K562 (cell line): Measurements from ENCODE around the gene OR2V2. TPM values are rescaled to one million over a fixed set of nuclear protein-coding genes. Genes with fewer than 3 reads are reported as not detected.

Experiments used
- ATF4 ChIP-seq: fragments of 450-650 bp; formaldehyde crosslinking; IDR thresholded peaks from 2 replicates; pipeline ENCODE4 v1.4.0; 2022; ENCODE audit warnings: mild to moderate bottlenecking, moderate library complexity
- E2F8 ChIP-seq: fragments of 450-650 bp; IDR thresholded peaks from 2 replicates; pipeline ENCODE4 v1.7.1; 2018; ENCODE audit warnings: mild to moderate bottlenecking, low read depth; ENCODE audit not compliant: partially characterized antibody
- ETV1 ChIP-seq: fragments of 450-650 bp; conservative IDR thresholded peaks from 2 replicates; pipeline ENCODE4 v1.6.1; 2016; ENCODE audit warnings: missing genetic modification characterization, control low read depth, low read depth, missing compliant biosample characterization
- MYC ChIP-seq, 2 experiments: fragments of 250-450 bp in 1 of 2; sonication (Bioruptor Pico) in 1 of 2; IDR thresholded peaks; 2 replicates each; pipeline versions ENCODE4 v1.5.1 to v1.6.1; 2012 to 2021; ENCODE audit warnings: low read depth in 2 of 2, borderline replicate concordance in 1 of 2, improper control_type of control experiment in 1 of 2, low read length in 1 of 2, mild to moderate bottlenecking in 1 of 2, moderate library complexity in 1 of 2
- STAT6 ChIP-seq: sonication (generic); formaldehyde crosslinking; IDR thresholded peaks from 2 replicates; pipeline ENCODE4 v1.8.1; 2023; ENCODE audit warnings: mild to moderate bottlenecking, missing genetic modification reagents
- TCF15 ChIP-seq: fragments of 250-450 bp; sonication (Bioruptor Pico); IDR thresholded peaks from 2 replicates; pipeline ENCODE4 v1.8.0; 2022; ENCODE audit warnings: moderate library complexity, mild to moderate bottlenecking, inconsistent platforms
- TSC22D4 ChIP-seq: fragments of 450-650 bp; IDR thresholded peaks from 2 replicates; pipeline ENCODE4 v1.6.1; 2016; ENCODE audit warnings: missing genetic modification characterization, missing biosample characterization, control low read depth
- ZFP91 ChIP-seq: sonication (generic); formaldehyde crosslinking; IDR thresholded peaks from 2 replicates; pipeline ENCODE4 v1.8.0; 2022; ENCODE audit warnings: mild to moderate bottlenecking, missing genetic modification reagents
- ZNF280A ChIP-seq: fragments of 450-650 bp; IDR thresholded peaks from 2 replicates; pipeline ENCODE4 v1.6.1; 2018; ENCODE audit warnings: mild to moderate bottlenecking, low read depth; ENCODE audit not compliant: partially characterized antibody
- polyA plus RNA-seq, 8 experiments: library from polyadenylated mRNA; depleted of rRNA in 4 of 8; stranded (reverse) in 5 of 8; unstranded in 3 of 8; fragments of >200 nt; fragmentation: Nextera tagmentation in 2 of 8; fragmentation: Illumina TruSeq in 1 of 8; extraction: Ambion mirVana in 2 of 8; extraction: Trizol in 1 of 8; gene quantifications; 2 replicates each; pipeline versions ENCODE4 v1.2.1 to v1.2.3, GENCODE V29; 2011 to 2014; ENCODE audit warnings: inconsistent platforms in 1 of 8, missing spikeins in 1 of 8
- total RNA-seq, 7 experiments: library from RNA; depleted of rRNA in 6 of 7; stranded (reverse); fragments of >200 nt in 6 of 7; fragmentation: Illumina TruSeq in 2 of 7; extraction: Trizol in 2 of 7; gene quantifications; 2 replicates each; pipeline versions ENCODE4 v1.2.1 to v1.2.3, GENCODE V29; 2011 to 2021; ENCODE audit warnings: low replicate concordance in 1 of 7

OR2V2 gene
- total and polyA plus RNA-seq, 9 of the 15 experiments (the other 6 are each of a cell fraction or from before 2014, with no cell fraction given) = 0.01 TPM; not detected in 8

GRCh38 chr5:181190711-181191525 is 43.5 kb downstream of the OR2V2 start (continued):
- TF ChIP-seq ZNF280A (no peak), TSC22D4 (no peak), STAT6 (no peak), TCF15 (CRISPR knock-in tag) (no peak), ETV1 (no peak), ZFP91 (CRISPR knock-in tag) (no peak), ATF4 (no peak), MYC (IDR thresholded peaks at IDR 0.05; ENCODE audit: low read depth, low read length) (no peak; the same call in 1 of the 2 replicates), MYC (CRISPR knock-in tag; IDR thresholded peaks at IDR 0.05; ENCODE audit: borderline replicate concordance, low read depth) (peak; percentile 25; the same call in 1 of the 2 replicates), E2F8 (no peak)
